ENCODE results near the gene KCNQ4.

The KCNQ4 gene

DNA sequence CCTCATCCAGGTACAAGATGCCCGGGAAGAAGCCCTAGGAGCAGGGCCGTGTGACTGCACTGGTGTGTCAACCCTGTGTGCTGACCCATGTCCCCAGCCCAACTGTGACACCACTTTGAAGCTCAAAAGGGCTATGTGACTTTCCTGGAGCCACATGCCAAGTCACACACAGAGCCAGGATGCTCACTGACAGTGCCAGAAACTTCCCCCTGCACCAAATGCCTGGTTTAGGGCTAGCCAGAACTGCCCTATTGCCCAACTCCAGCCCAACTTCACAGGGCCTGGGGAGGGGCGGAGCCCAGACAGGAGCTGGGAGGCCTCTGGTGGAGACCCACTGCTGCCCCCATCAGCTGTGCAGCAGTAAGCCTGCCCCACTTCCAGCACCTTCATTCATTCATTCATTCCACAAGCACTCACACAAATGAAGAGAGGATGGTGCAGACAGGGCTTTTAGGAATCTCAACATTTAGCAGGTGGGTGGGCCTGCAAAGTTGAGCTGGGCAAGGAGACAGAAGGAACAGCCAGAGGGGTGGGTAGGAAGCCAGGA is 36.7 kb downstream of the KCNQ4 start:
- no peak for DNase-seq (ENCODE audit: low read depth)

DNA sequence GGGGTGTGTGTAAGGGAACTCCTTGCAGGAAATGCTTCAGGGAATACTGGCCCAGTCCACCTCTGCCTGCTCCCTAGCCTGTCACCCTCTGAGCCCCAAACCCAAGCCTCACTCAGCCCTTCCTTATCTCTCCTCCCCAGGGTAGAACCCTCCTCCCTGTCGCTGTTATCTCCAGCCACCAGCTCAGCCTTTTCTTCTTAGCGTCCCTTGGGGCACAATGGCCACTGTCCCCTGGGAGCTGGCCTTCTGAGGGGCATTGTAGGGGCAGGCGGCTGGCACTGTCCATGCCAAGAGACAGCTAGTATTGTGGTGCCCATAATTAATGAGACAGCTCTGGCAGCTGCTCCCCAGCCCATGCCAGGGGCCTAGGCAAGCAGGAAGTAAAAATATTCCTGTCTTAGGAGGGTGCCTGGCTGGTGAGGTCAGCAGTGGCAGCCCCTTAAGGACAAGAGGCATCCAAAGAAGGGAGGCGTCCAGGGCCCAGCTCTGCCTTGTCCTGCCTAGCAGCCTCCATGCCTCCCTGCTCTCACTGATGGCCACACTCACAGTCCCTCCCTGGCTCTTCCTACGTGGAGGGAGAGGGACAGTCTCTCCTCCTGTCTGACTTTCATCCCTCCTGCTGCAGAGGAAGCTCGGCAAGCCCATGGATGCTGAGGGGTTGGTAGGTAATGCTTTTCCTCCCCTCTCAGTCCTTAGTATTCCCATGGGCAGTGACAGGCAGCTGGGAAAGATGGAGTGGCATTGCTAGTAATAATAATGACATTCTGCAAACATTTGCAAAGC is 37.5 kb downstream of the KCNQ4 start:
- DNase-seq (ENCODE audit: low read depth): no peak

DNA sequence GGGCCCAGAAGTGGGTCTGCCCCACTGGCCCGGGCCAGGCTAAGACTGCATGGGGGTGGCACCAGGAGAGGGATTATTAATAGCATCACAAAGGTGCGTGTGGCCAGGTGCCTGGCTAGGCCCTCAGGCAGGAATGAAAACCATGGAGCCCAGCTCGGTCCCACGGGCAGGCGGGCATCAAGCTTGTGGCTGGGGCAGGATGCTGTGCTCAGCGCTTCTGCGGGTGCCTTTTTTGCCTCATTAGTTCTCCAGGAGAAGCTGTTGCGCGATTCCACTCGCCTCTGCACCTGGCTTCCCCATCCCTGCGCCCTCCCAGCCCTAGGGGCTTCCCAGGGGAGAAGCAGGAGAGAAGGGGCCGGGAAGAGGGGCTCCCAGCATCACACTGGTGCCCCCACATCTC is 39.3 kb downstream of the KCNQ4 start:
- DNase-seq (ENCODE audit: low read depth): no peak

DNA sequence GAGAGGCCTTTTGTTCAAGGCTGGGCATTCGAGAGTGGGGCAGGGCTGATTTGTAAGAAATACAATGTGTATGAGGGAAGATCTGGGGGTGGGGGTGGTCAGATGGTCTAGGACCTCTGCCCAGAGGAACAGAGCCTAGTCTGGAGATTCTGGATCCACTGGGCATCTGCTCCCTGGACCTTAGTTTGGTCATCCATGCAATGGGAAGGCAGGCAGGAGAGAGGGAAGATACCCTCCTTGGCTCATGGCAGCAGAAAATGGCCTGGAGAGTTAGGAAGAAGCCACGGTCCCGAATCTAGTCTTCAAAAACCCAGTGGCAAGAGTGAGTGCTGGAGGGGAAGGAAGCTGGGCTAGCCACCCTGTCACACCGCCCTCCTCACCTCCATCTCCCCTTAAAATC is 39.8 kb downstream of the KCNQ4 start:
- DNase-seq (ENCODE audit: low read depth): no peak

DNA sequence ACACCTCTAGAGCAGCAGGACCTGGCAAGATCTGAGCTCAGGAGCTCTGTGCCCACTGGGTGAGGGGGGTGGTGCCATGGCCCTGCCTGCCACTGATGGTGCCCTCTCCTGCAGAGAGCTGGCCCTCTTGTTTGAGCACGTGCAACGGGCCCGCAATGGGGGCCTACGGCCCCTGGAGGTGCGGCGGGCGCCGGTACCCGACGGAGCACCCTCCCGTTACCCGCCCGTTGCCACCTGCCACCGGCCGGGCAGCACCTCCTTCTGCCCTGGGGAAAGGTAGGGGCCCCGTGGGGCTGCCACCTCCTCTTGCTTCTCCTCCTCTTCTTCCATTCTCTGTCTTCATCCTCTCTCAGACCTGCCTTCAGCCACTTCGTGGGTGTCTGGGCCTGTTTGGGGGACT is 40.4 kb downstream of the KCNQ4 start:
- no peak for DNase-seq (ENCODE audit: low read depth)

DNA sequence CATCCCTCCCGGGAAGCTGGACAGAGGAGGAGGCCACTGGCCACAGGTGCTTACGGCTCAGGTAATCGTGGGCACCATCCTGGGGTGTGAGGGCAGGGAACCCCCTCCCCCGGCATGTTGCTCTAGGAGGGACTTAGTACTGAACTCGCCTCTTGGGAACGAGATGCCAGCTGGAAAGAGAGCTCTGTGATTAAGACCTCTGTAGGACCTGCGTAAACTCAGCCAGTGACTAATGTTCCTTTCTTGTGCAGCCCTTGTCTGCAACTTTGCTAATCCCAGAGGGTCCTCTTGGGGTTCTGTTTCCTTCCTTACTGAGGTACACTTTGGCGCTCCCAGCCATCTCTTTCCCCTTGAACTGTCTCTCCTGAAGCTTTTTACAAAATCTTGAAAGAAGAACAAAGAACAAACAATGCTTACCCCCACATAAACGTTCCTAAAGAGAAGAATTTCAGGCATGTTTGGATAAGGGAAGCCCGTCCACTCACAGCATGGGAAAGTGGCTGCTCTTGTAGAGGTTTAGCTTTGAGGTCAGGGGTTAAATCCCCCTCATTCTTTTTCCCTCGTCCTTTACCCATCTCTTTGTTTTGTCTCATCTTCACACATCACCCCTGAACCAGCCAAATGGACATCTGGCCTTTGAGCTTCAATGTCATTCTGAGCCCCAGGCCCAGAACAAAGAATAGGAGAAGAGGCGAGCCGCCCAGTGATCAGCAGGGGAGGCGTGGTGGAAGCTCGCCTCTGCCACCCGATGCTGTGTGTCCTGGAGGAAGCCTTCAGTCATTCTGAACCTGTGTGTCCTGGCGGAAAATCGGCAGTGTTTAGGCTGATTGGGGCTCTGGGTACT is 41.2 kb downstream of the KCNQ4 start:
- DNase-seq (ENCODE audit: low read depth): no peak

DNA sequence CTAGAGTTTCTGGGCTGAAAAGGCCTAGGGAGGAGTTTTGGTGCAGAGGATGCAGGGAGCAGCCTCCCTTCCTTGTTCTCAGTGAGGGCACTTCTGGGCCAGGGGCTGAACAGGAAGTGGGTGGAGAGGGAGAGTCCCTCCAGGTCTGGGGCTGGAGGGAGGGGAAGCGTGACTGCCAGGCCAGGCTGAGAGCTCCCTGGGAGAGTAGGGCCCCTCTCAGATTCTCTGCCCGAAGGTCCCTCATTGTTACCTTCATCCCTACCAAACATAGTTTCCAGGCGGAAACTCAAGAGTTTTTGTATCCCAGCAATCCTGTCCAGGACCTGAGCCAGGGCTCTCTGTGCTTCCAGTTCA is 41.8 kb downstream of the KCNQ4 start:
- no peak for DNase-seq (ENCODE audit: low read depth)

DNA sequence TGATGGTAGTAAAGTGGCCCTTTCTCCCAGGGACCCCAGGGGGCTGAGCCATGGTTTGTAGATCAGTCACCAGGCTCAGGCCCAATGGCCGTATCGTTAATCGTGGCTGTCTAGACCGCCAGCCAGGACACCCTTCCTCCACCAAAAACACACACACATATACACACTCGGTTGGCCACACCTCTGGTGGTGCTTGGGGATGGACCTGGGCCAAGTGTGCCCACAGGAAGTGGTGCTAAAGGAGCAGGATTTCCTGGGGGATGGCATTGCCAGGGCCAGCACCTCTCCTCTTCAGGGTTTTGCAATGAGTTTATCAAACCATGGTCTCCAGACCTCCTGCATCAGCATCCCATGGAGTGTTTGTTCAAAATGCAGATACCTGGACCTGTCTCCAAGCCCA is 42.4 kb downstream of the KCNQ4 start:
- no peak for DNase-seq (ENCODE audit: low read depth)

DNA sequence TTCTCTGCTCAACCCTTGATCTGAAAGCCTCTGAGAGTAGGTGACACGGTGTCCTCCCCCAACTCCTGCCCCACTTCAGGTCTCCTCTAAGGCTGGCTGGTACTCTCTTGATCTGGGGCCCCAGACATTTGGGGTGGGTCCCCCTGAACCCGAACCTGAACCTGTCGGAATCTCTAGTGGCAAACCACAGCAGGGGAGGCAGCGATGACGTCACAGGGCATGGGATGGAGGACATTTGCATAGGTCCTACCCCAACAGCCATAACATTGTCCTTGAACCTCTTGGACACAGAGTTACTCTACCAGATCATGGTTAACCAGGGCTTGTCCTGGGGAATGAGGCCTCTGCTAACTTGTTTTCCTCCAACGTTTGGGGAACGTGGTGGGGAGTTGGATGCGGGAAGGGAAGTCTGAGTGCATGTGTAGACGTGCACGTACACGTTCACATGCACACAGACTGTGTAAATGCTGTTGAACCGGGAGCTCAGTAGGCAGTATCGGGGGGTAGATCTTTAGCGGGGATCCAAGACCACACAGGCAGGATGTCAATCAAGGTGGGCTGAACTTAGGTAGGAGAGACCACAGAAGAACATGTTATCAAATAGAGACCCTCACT is 46.2 kb downstream of the KCNQ4 start:
- no peak for DNase-seq (ENCODE audit: low read depth)

DNA sequence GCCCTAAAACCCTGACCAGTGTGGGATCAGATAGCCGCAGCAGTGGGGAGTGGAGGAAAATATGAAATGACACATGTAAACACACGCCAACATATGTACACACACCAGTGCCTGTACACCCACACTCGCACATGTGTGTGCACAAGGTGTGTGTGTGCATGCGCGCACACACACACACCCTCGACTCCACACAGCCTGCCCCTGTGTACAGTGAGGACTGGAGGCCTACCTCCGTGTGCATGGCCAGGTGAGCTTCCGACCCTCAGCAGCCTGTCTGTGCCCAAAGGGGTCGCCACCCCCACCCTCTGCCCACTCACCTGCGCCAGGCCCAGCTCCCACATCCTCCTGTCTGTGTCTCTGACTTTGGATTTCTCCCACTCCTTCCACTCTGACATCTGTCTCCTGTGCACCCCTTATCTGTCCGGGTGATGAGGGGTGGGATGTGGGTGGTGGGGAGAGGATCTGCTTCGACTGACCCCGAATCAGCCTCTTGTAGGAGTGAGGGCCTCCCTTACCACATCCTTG is 46.9 kb downstream of the KCNQ4 start:
- DNase-seq (ENCODE audit: low read depth): no peak

DNA sequence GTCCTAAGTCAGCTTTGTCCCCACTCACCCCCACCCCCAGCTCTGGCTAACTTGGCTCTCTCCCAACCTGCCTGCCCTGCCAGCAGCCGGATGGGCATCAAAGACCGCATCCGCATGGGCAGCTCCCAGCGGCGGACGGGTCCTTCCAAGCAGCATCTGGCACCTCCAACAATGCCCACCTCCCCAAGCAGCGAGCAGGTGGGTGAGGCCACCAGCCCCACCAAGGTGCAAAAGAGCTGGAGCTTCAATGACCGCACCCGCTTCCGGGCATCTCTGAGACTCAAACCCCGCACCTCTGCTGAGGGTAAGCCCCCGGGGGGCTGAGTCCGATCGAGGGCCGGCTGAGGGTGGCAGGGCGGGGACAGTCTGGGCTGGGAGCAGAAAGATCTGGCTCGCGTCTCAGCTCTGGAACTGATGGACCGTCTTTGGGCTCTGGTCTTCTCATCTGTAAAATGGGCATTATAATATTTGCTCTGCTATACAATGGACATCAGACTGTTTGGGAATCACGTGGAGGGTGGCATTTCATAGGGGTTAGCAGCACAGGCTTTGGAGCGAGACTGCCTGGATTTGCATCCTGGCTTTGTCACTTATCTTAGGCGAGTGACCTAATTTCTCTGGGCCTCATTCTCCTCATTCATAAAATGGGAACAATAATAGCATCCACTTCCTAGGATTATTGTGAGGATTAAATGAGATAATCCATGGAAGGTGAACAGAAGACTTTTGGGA is 47.6 kb downstream of the KCNQ4 start:
- no peak for DNase-seq (ENCODE audit: low read depth)

DNA sequence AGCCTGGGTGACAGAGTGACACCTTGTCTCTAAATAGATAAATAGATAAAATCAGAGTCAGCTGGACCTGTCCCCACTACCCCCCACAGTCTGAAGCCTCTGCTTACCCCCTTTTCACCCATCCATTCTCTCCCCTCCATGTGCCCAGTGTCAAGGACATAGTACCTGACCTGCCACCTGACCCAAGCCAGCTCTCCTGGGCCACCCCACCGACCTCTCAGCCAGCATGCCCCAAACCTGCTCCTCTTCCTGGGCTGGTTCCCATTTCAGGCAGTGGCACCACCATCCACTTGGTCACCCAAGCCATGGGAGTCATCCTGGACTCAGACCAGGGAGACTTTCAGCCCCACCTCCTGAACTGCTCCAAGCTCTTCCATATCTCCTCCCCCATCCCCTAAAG is 50.4 kb downstream of the KCNQ4 start:
- no peak for DNase-seq (ENCODE audit: low read depth)

DNA sequence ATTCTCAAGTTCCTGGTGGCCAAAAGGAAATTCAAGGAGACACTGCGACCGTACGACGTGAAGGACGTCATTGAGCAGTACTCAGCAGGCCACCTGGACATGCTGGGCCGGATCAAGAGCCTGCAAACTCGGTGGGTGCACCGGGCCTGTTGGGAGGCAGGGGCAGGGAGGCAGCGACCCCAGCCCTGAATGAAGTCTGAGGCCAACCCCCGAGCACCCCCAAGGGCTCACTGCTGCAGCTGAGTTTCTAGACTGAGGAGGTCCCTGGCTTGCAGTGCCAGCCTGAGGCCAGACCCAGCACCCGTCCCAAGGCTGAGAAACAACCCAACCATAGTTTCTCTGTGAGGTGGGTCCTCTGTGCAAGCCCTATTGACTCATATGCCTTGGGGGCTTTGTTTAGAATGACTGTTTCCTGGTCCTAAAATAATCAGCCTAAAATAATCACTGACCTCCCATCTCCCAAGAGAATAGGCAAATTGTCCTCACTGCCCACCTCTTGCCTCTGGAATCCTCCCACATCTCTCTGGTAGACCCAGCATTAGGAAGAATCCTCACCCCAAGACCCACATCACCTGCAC is 51.5 kb downstream of the KCNQ4 start:
- DNase-seq (ENCODE audit: low read depth): no peak

DNA sequence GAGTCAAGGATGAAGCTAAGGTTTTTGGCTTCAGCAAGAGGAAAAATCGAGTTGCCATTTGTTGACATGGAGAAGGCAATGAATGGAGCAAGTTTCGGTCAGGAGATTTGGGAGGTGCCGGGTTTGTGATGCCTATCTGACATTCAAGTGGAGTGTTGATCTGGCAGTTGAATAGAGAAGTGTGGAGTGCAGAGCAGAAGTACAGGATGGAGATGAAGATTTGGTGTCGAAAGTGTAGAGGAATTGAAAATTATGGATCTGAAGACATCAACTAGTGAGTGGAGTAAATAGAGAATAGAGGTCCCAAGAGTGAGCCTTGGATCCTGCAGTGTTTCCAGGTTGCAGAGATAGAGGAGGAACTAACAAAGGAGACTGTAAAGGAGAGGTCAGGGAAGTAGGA is 52.7 kb downstream of the KCNQ4 start:
- no peak for DNase-seq (ENCODE audit: low read depth)

DNA sequence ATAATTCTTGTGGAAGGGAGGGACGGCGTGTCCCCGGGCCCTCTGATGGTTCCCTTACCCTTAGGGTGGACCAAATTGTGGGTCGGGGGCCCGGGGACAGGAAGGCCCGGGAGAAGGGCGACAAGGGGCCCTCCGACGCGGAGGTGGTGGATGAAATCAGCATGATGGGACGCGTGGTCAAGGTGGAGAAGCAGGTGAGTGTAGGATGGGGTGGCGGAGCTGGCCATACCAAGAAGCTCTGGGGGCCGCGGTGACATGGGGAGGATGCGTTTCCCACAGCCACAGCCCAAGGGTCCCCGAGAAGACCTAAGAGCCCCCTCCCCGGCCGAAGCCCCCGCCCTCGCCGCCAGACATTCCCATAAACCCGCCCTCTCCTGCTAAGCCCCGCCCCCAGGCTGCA is 54.0 kb downstream of the KCNQ4 start:
- no peak for DNase-seq (ENCODE audit: low read depth)

DNA sequence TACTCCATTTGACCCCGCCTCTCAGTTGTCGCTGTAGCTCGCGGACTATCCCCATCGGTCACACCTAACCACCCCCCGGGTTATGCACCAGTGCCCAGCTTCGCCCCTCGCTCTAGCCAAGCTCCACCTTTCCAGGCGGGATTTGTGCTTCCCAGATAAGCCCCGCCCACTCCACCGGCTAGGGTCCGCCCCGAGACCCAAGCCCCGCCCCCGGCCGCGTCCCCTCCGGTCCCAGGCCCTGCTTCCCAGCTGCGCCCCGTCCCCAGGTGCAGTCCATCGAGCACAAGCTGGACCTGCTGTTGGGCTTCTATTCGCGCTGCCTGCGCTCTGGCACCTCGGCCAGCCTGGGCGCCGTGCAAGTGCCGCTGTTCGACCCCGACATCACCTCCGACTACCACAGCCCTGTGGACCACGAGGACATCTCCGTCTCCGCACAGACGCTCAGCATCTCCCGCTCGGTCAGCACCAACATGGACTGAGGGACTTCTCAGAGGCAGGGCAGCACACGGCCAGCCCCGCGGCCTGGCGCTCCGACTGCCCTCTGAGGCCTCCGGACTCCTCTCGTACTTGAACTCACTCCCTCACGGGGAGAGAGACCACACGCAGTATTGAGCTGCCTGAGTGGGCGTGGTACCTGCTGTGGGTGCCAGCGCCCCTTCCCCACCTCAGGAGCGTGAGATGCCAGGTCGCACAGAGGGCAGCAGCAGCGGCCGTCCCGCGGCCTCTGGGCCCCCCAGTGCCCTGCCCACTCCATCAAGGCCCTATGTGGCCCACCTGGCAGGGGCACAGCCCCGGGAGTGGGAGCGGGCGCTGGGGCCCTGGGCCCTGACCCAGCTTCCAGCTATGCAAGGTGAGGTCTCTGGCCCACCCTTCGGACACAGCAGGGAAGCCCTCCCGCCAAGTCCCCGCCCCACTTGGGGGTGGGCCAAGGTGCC is 54.7 kb downstream of the KCNQ4 start:
- DNase-seq (ENCODE audit: low read depth): no peak

DNA sequence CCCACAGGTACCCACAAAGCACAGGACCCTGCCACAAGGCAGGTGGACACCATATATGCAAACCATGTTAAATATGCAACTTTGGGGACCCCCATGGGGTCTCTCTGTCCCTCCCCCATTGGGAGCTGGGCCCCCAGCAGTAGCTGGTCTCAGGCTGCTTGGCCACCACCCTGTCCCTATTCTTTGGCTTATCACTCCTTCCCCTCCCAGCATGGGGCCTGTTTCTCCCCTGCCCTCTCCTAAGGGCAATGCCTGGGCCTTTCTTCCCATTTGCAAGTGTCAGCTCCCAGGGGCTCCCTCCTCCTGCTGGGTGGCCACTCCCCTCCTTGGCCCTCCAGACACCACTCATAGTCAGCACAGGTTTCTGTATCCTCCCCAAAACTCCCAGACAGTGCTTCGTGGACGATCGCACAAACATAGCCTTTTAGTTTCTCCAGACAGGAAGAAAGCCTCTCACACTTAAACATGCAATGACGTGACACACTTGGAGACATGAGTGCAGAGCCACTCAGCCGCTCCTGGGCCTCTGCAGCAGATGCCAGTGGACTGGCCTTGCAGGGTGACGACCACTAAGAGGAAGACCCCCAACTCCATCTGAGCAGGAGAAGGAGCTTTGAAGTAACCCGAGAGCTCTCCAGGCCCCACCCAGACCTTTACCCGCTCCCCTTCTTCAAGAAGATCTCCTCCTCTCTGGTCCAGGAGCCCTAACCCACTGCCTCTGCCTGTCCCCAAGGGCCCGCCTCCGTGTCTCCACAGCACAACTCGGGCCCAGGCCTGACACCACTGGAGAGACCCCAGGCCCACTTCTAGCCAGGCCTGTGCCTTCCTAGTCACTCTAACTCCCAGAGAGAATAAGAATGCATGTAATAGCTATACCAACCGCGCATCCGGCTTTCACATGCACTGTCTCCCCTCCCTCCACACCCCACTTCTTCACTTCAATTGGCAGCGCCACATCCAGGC is 55.7 kb downstream of the KCNQ4 start:
- DNase-seq (ENCODE audit: low read depth): no peak

DNA sequence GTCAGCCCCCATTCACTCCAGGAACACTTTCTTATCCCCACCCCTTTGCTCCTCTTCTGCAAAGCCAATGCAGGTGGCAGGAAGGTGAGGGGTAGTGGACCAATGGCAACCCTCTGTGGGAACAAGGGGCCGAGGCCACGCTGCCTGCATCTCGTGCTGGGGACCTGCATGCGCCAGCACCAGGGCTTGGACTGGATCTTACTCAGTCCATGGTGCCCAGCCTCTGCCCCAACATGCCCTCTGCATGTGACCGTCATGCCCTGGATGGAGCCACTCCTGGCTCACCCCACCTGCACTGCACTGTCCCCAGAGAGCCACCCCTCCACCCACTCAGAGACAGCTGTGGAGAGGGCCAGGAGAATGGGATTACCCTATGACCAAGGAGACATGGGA is 56.4 kb downstream of the KCNQ4 start:
- no peak for DNase-seq (ENCODE audit: low read depth)
